Thoracic aorta (tissue), 2 donors: ENCODE data around the gene PDC. TPM values are rescaled to one million over a fixed set of nuclear protein-coding genes. Genes with fewer than 3 reads are reported as not detected.

Experiments used
- ATAC-seq: fragments of 150-250 bp; one replicate; pipeline ENCODE4 v1.8.0; 2017; ENCODE audit warnings: low read depth; ENCODE audit not compliant: insufficient number of reproducible peaks, low FRiP score
- DNase-seq: peaks from one replicate; pipeline ENCODE4 v3.0.0-alpha.2; 2020; ENCODE audit warnings: low spot score
- H3K27ac ChIP-seq, 2 donors: fragments of 200-600 bp; sonication (generic); 1 replicate in 1 of 2; 2 replicates in 1 of 2; pipeline ENCODE4 v1.5.1; 2016; ENCODE audit warnings: mild to moderate bottlenecking in 2 of 2, moderate library complexity in 2 of 2
- H3K27me3 ChIP-seq: fragments of 200-600 bp; sonication (generic); replicated peaks from 2 replicates; pipeline ENCODE4 v1.6.0; 2016; ENCODE audit warnings: mild to moderate bottlenecking; ENCODE audit not compliant: insufficient read depth
- H3K36me3 ChIP-seq: fragments of 200-600 bp; sonication (generic); one replicate; pipeline ENCODE4 v1.5.1; 2016
- H3K4me1 ChIP-seq, 2 donors: fragments of 200-600 bp; sonication (generic); 1 replicate in 1 of 2; 2 replicates in 1 of 2; pipeline versions ENCODE4 v1.5.1 to v1.6.0; 2016; ENCODE audit warnings: low read depth in 2 of 2, mild to moderate bottlenecking in 1 of 2; ENCODE audit not compliant: control insufficient read depth in 1 of 2
- H3K4me3 ChIP-seq: fragments of 200-600 bp; sonication (generic); 2 replicates; pipeline ENCODE4 v1.5.1; 2016; ENCODE audit warnings: mild to moderate bottlenecking
- H3K9me3 ChIP-seq: fragments of 200-600 bp; sonication (generic); 2 replicates; pipeline ENCODE4 v1.5.1; 2016
- CTCF ChIP-seq: fragments of 200-600 bp; sonication (generic); IDR thresholded peaks from one replicate; pipeline ENCODE4 v1.5.1; 2019; ENCODE audit warnings: antibody characterized with exemption
- total RNA-seq, 2 donors: library from RNA; depleted of rRNA; stranded (reverse); fragments of >200 nt; gene quantifications; one replicate each; pipeline versions ENCODE4 v1.1.0 to v1.2.3, GENCODE V29; 2016

PDC gene
- total RNA-seq = not detected

GRCh38 chr1:186461014-186461413 is at the start of gene PDC:
Gene PDC (minus strand): TSS chr1:186461114. CDS start chr1:186449459, 11,655 bp downstream.
- H3K27me3 ChIP-seq = no peaks in the 10 kb centered on the region
- H3K9me3 ChIP-seq = no peaks in the 10 kb centered on the region
- ATAC-seq = no peak
- no peak within 1 kb of the TSS for H3K27ac ChIP-seq
- TF ChIP-seq CTCF = no peak
- H3K36me3 ChIP-seq = no peaks in the 10 kb centered on the region
- no peaks in the 10 kb centered on the region for H3K4me1 ChIP-seq
- H3K4me3 ChIP-seq = no peak within 1 kb of the TSS
- no peak for DNase-seq

- DNase-seq = no peak
- TF ChIP-seq CTCF = no peak
- H3K27me3 ChIP-seq = no peaks in the 10 kb centered on the region
- H3K27ac ChIP-seq = no peak overlapping the region
- H3K4me1 ChIP-seq = peaks cover 0 to 7% of the 10 kb centered on the region in 2 donors
- peaks cover 14% of the 10 kb centered on the region for H3K9me3 ChIP-seq
- no peak for ATAC-seq
- no peaks in the 10 kb centered on the region for H3K36me3 ChIP-seq
- no peak overlapping the region for H3K4me3 ChIP-seq
Measured at GRCh38 chr1:186503190-186503589, 42.3 kb upstream of the PDC start.

- H3K9me3 ChIP-seq = peaks cover 14% of the 10 kb centered on the region
- no peak for ATAC-seq
- no peaks in the 10 kb centered on the region for H3K27me3 ChIP-seq
- TF ChIP-seq CTCF = no peak
- no peak for DNase-seq
- no peak overlapping the region for H3K4me3 ChIP-seq
- peaks cover 0 to 7% of the 10 kb centered on the region in 2 donors for H3K4me1 ChIP-seq
- no peaks in the 10 kb centered on the region for H3K36me3 ChIP-seq
- H3K27ac ChIP-seq = no peak overlapping the region
Measured at GRCh38 chr1:186502087-186502486, 41.2 kb upstream of the PDC start.

GRCh38 chr1:186500804-186501203 is 39.9 kb upstream of the PDC start:
- Histone ChIP-seq H3K27me3 (no peaks in the 10 kb centered on the region), H3K4me3 (no peak overlapping the region), H3K36me3 (no peaks in the 10 kb centered on the region), H3K9me3 (peaks cover 10% of the 10 kb centered on the region), H3K4me1 (peaks cover 0 to 11% of the 10 kb centered on the region in 2 donors), H3K27ac (no peak overlapping the region)
- ATAC-seq = no peak
- DNase-seq = no peak
- TF ChIP-seq CTCF = no peak

GRCh38 chr1:186499571-186499970 is 38.7 kb upstream of the PDC start:
- TF ChIP-seq CTCF = no peak
- H3K27ac ChIP-seq = no peak overlapping the region
- peaks cover 0 to 13% of the 10 kb centered on the region in 2 donors for H3K4me1 ChIP-seq
- H3K4me3 ChIP-seq = no peak overlapping the region
- no peaks in the 10 kb centered on the region for H3K27me3 ChIP-seq
- ATAC-seq (no peak), DNase-seq (no peak)
- H3K9me3 ChIP-seq = no peaks in the 10 kb centered on the region
- H3K36me3 ChIP-seq = no peaks in the 10 kb centered on the region
